ENCODE measurements around the gene CTSD.

GRCh38 chr11:1753229-1753928, 10.3 kb downstream of the CTSD start:
- TF ChIP-seq EP300 (IDR thresholded peaks at IDR 0.05; ENCODE audit: borderline replicate concordance in 1 of 2, low read depth in 1 of 2, low read length in 1 of 2) = no peak
- no peak for TF ChIP-seq CTCF (IDR thresholded peaks at IDR 0.05)
- TF ChIP-seq USF2 (IDR thresholded peaks at IDR 0.05; ENCODE audit: borderline replicate concordance, low read depth, low read length) = no peak
- TF ChIP-seq NRF1 (IDR thresholded peaks at IDR 0.05; ENCODE audit: low read depth, low read length) = no peak
- no peak for TF ChIP-seq MAX (IDR thresholded peaks at IDR 0.05; ENCODE audit: low read depth)
- TF ChIP-seq ZBTB33 (IDR thresholded peaks at IDR 0.05; ENCODE audit: borderline replicate concordance, low read depth) = no peak
- no peak for TF ChIP-seq RAD21 (IDR thresholded peaks at IDR 0.05; ENCODE audit: low read length)
- TF ChIP-seq POLR2AphosphoS5 (IDR thresholded peaks at IDR 0.05; ENCODE audit: low read depth, low read length) = no peak
- TF ChIP-seq JUND (IDR thresholded peaks at IDR 0.05) = no peak
- TF ChIP-seq TCF12 (IDR thresholded peaks at IDR 0.05) = no peak
- TF ChIP-seq FOXJ3 (CRISPR knock-in tag; IDR thresholded peaks at IDR 0.05) = no peak
- TF ChIP-seq SMC3 (IDR thresholded peaks at IDR 0.05; ENCODE audit: low read depth, low read length) = no peak
- TF ChIP-seq NFIC (IDR thresholded peaks at IDR 0.05; ENCODE audit: borderline replicate concordance) = no peak
- TF ChIP-seq GABPA (IDR thresholded peaks at IDR 0.05; ENCODE audit: low read depth) = no peak
